ENCODE data around the gene TYSND1.
A peak's percentile ranks its signal among the peaks of the same experiment; 100 is the strongest.
"Not testable (repeated sequence)": the region's sequence is repeated elsewhere in the genome, so short reads cannot be mapped to it uniquely, and the experiment has no call there.

TYSND1 gene

DNA sequence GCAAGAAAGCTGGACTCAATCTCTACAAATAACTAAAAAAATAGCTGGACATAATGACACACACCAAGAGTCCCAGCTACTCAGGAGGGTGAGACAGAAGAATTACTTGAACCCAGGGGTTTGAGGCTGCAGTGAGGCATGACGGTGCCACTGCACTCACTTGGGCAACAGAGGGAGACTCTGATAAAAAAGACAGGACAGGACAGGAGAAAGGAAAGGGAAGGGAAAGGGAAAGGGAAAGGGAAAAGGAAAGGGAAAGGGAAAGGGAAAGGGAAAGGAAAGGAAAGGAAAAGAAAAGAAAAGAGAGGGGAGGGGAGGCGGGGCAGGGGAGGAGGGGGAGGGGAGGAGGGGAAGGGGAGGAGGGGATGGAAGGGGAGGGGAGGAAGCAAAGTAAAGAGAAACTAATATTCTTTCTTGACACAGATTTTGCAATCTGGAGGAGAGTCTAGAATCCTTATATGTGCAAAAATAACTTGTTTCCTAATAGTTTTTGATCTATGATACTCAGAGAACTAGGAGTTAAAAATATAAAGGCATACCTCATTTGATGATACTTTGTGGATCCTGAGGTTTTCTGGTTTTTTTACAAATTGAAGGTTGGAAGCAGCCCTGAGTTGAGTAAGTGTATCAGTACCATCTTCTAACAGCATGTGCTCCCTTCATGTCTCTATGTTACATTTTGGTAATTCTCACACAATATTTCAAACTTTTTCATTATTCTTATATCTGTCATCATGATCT lies 15.8 kb upstream of the TYSND1 start:
- Histone ChIP-seq H3K9me3 (ENCODE audit: control insufficient read depth, low read length) (no peaks in the 10 kb centered on the region), H3K4me3 (ENCODE audit: low read length) (no peak overlapping the region), H3K36me3 (ENCODE audit: control insufficient read depth, insufficient read depth, low read length) (peaks cover 4% of the 10 kb centered on the region), H3K4me1 (ENCODE audit: control insufficient read depth, insufficient read depth, low read length) (no peaks in the 10 kb centered on the region), H3K9ac (ENCODE audit: low read length) (no peak overlapping the region), H3K27me3 (ENCODE audit: control insufficient read depth, insufficient read depth, low read length) (no peaks in the 10 kb centered on the region)

DNA sequence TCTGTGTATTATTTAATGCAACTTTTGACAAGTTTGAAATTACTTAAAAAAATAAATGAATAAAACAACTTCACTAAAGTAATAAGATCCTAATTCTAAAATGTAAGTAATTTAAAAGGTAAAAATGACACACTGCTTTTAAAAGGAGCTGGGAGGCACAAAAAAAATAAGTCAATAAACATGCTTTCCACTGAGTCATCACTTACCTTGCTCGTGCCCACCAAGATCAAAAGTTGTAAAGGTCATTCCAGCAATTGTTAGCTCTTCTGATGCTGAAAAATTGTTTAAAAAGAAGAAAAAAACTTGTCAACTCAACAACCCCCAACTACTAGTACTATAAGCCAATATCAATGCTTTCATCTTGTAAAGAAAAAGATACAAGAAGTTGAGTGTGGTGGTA lies 14.3 kb upstream of the TYSND1 start:
- H3K27me3 ChIP-seq (ENCODE audit: control insufficient read depth, insufficient read depth, low read length): no peaks in the 10 kb centered on the region
- H3K36me3 ChIP-seq (ENCODE audit: control insufficient read depth, insufficient read depth, low read length): peaks cover 9% of the 10 kb centered on the region
- H3K4me1 ChIP-seq (ENCODE audit: control insufficient read depth, insufficient read depth, low read length): no peaks in the 10 kb centered on the region
- H3K4me3 ChIP-seq (ENCODE audit: low read length): no peak overlapping the region
- H3K9me3 ChIP-seq (ENCODE audit: control insufficient read depth, low read length): no peaks in the 10 kb centered on the region
- no peak overlapping the region for H3K9ac ChIP-seq (ENCODE audit: low read length)

DNA sequence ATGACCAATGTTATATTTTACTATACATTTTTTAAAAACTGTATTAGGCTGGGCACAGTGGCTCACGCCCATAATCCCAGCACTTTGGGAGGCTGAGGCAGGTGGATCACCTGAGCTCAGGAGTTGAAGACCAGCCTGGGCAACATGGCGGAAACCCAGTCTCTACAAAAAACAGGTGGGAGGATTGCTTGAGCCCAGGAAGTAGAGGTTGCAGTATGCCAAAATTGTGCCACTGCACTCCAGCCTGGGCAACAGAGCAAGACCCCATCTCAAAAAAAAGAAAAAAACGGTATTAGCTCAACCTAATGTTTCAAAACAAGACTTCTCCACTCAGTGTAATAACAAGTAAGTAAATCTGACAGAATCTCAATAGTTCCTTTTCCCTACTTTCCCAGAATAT lies 12.9 kb upstream of the TYSND1 start:
- H3K27me3 ChIP-seq (ENCODE audit: control insufficient read depth, insufficient read depth, low read length); H3K9me3 ChIP-seq (ENCODE audit: control insufficient read depth, low read length); H3K4me3 ChIP-seq (ENCODE audit: low read length); H3K9ac ChIP-seq (ENCODE audit: low read length); H3K4me1 ChIP-seq (ENCODE audit: control insufficient read depth, insufficient read depth, low read length): not testable (repeated sequence)
- peaks cover 13% of the 10 kb centered on the region for H3K36me3 ChIP-seq (ENCODE audit: control insufficient read depth, insufficient read depth, low read length)

DNA sequence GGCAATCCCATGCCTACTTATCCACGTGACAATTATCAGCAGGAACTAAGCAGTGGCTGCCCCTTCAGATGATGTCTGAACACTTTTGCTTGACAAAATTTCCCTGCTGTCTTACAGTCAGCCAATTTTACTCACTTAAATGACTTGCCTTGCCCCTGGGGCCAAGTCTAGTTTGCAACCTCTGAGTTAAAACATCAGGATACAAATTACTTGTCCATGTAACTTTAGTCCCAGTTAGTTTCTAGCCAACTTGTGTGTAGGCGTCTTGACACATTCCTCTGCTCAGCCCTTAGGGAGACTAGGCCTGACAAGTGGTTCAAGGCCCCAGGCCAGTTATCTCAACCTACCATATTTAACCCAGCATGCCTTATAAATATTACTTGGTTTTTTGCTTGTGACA lies 11.6 kb upstream of the TYSND1 start:
- no peaks in the 10 kb centered on the region for H3K27me3 ChIP-seq (ENCODE audit: control insufficient read depth, insufficient read depth, low read length)
- no peak overlapping the region for H3K4me3 ChIP-seq (ENCODE audit: low read length)
- H3K9ac ChIP-seq (ENCODE audit: low read length): no peak overlapping the region
- peaks cover 13% of the 10 kb centered on the region for H3K36me3 ChIP-seq (ENCODE audit: control insufficient read depth, insufficient read depth, low read length)
- peaks cover 5% of the 10 kb centered on the region for H3K4me1 ChIP-seq (ENCODE audit: control insufficient read depth, insufficient read depth, low read length)
- H3K9me3 ChIP-seq (ENCODE audit: control insufficient read depth, low read length): no peaks in the 10 kb centered on the region

DNA sequence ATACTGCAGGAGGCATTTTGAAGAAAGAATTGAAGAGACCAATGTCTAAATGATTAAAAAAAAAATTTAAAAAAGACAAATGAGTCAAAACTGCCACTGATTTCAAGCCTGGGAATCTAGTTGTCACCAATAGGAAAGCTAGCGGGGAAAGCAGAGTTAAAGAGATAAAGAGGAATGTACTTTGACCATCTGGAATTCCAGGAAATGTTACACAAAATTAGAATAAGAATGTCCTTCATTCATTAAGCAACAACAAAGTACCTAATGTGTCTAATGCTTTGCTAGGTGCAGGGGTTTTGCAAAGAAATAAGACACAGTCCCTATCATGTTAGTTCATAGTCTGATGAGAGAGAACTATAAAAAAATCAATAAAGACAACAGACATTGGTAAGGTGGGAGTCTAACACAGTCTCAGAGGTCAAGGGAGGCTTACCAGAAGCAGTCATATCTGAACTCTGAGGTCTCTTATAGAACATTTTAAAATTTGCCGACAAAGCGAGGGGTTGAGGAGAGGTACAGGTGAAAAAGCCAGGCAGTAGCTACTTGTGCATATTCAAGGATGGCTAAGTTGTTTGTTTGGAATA lies 8.8 kb upstream of the TYSND1 start:
- H3K36me3 ChIP-seq (ENCODE audit: control insufficient read depth, insufficient read depth, low read length): peaks cover 13% of the 10 kb centered on the region
- H3K27me3 ChIP-seq (ENCODE audit: control insufficient read depth, insufficient read depth, low read length): no peaks in the 10 kb centered on the region
- H3K4me3 ChIP-seq (ENCODE audit: low read length): no peak overlapping the region
- peaks cover 5% of the 10 kb centered on the region for H3K4me1 ChIP-seq (ENCODE audit: control insufficient read depth, insufficient read depth, low read length)
- H3K9ac ChIP-seq (ENCODE audit: low read length): no peak overlapping the region
- no peaks in the 10 kb centered on the region for H3K9me3 ChIP-seq (ENCODE audit: control insufficient read depth, low read length)

DNA sequence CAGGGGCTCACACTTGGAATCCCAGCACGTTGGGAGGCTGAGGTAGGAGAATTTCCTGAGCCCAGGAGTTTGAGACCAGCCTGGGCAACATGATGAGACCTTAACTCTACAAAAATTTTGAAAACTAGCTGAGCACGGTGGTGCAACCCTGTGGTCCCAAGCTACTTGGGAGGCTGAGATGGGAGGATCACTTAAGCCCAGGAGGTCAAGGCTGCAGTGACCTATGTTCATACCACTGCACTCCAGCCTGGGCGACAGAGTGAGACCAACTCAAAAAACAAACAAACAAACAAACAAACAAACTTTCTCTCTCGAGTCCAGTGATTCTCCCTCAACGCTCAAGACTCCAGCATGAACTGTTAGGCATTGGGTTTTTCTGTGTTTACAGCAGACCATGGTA lies 2.0 kb upstream of the TYSND1 start:
- H3K4me1 ChIP-seq (ENCODE audit: control insufficient read depth, insufficient read depth, low read length): peaks cover 14% of the 10 kb centered on the region
- no peak overlapping the region for H3K4me3 ChIP-seq (ENCODE audit: low read length)
- H3K27me3 ChIP-seq (ENCODE audit: control insufficient read depth, insufficient read depth, low read length): no peaks in the 10 kb centered on the region
- H3K36me3 ChIP-seq (ENCODE audit: control insufficient read depth, insufficient read depth, low read length): no peaks in the 10 kb centered on the region
- no peaks in the 10 kb centered on the region for H3K9me3 ChIP-seq (ENCODE audit: control insufficient read depth, low read length)
- no peak overlapping the region for H3K9ac ChIP-seq (ENCODE audit: low read length)

DNA sequence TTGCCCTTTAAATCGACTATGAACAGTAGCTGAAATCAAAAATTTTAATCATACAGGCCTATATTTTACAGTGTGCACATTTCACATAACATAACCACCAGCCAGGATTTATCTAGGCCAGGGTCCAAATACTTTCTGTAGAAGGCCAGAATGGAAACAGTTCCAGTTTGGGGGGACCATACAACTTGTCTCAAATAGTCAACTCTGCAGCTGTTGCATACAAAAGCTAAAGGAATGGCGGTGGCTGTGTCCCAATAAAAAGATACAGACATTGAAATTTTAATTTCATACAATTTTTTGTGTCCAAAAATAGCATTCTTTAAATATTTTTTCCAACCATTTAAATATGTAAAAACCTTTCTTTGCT lies 742 bp upstream of the TYSND1 start:
- Histone ChIP-seq H3K9ac (ENCODE audit: low read length) (peak overlapping the region; percentile 73), H3K27me3 (ENCODE audit: control insufficient read depth, insufficient read depth, low read length) (no peaks in the 10 kb centered on the region), H3K9me3 (ENCODE audit: control insufficient read depth, low read length) (no peaks in the 10 kb centered on the region), H3K36me3 (ENCODE audit: control insufficient read depth, insufficient read depth, low read length) (no peaks in the 10 kb centered on the region), H3K4me1 (ENCODE audit: control insufficient read depth, insufficient read depth, low read length) (peaks cover 14% of the 10 kb centered on the region), H3K4me3 (ENCODE audit: low read length) (peak overlapping the region; percentile 82)

DNA sequence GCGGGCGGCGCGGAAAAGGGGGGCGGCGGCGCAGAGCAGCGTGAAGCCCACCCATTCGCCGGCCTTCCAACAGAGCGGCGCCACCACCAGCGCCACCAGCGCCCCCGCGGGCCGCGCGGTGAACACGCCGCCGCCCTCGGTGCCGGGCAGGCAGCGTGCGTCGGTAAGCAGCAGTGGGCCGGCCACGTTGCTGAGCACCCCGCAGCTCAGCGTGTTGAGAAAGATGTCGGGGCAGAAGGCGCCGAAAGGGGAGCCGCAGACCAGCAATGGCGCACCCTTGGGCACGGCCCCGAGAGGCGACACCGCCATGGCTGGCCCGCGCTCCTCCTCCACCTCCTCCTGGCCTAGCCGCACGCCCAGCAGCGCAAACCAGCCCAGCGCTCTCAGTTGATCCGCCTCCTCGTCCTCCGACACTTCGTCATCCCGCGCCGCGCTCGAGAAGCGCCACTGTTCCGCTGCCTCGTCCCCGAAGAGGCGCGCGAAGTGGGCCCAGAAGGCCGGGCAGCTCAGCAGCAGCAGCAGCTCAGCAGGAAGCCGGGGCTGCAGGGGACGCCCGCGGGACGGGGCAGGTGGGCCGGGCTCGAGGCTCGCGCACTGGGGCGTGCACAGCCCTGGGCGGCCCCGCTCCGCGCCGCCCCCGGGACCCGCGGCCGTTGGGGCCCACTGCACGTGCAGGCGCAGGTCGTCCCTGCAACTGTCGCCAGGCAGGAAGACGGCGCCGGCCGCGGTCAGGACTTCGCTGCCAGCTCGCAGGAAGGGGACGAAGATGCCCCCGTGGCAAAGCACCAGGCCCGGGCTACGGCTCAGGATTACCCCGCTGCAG lies 623 bp downstream of the TYSND1 start:
- Histone ChIP-seq H3K9me3 (ENCODE audit: control insufficient read depth, low read length) (no peaks in the 10 kb centered on the region), H3K9ac (ENCODE audit: low read length) (peak overlapping the region; percentile 73), H3K4me1 (ENCODE audit: control insufficient read depth, insufficient read depth, low read length) (peaks cover 14% of the 10 kb centered on the region), H3K27me3 (ENCODE audit: control insufficient read depth, insufficient read depth, low read length) (no peaks in the 10 kb centered on the region), H3K4me3 (ENCODE audit: low read length) (peak overlapping the region; percentile 82), H3K36me3 (ENCODE audit: control insufficient read depth, insufficient read depth, low read length) (no peaks in the 10 kb centered on the region)

DNA sequence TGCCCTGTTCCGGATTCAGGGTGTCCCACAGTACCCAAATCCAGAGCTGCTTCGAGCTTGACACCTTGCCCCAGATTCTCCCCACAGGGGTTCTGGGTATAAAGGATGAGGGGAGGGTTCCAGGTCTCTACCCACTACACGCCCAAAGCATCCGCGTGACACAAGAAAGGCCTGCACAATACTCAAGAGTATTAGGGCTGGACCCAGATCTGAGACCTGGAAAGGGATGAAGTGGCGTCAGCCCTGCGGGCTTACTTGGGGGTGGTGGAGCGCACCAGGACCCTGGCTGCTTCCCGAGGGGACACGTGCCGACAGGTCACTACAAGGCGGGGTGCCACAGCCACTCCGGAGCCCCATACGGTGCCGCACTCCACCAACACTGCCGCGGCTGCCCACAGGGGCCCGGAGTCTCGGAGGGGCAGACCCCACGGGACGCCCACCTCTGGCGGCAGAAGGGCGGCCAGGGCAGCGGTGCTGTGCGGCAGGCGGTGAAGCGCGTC lies 1.3 kb downstream of the TYSND1 start:
- Histone ChIP-seq H3K9me3 (ENCODE audit: control insufficient read depth, low read length) (no peaks in the 10 kb centered on the region), H3K4me1 (ENCODE audit: control insufficient read depth, insufficient read depth, low read length) (peaks cover 14% of the 10 kb centered on the region), H3K4me3 (ENCODE audit: low read length) (peak overlapping the region; percentile 82), H3K9ac (ENCODE audit: low read length) (peak overlapping the region; percentile 73), H3K36me3 (ENCODE audit: control insufficient read depth, insufficient read depth, low read length) (no peaks in the 10 kb centered on the region), H3K27me3 (ENCODE audit: control insufficient read depth, insufficient read depth, low read length) (no peaks in the 10 kb centered on the region)

DNA sequence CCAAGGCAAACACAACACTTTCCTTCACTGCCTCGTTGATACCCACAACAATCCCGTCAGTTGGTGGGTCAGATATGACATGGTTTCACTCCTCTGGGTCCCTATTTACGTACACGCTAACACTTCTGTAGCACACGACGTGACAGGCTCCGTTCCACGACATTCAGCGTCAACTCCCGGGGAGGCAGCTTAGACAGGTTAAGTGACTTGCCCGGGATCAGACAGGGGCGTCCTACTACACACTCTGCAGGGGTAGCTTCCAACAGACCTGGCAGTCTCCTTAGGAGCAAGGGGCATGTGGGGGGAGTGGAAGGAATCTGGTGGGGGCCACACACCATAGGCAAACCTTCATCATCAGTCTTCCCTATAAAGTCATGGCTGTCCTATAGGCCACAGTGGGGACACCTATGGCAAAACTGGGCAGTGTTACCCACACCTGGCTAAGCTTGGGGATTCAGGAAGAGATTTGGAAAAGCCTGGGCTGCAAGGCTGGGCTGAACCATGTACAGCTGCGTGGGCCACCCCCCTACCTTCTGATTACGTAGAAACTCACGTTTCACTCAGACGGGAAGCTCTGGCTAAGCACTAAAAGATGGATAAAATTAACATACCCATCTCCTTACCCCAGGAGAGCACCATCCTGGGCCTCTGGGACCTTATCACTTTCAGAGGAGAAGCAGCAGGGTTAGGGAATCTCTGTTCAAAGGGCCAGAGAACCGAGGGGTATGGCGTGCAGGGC lies 2.0 kb downstream of the TYSND1 start:
- H3K9ac ChIP-seq (ENCODE audit: low read length): peak overlapping the region; percentile 73
- H3K27me3 ChIP-seq (ENCODE audit: control insufficient read depth, insufficient read depth, low read length): no peaks in the 10 kb centered on the region
- no peaks in the 10 kb centered on the region for H3K36me3 ChIP-seq (ENCODE audit: control insufficient read depth, insufficient read depth, low read length)
- no peaks in the 10 kb centered on the region for H3K9me3 ChIP-seq (ENCODE audit: control insufficient read depth, low read length)
- H3K4me3 ChIP-seq (ENCODE audit: low read length): peak overlapping the region; percentile 82
- H3K4me1 ChIP-seq (ENCODE audit: control insufficient read depth, insufficient read depth, low read length): peaks cover 14% of the 10 kb centered on the region

DNA sequence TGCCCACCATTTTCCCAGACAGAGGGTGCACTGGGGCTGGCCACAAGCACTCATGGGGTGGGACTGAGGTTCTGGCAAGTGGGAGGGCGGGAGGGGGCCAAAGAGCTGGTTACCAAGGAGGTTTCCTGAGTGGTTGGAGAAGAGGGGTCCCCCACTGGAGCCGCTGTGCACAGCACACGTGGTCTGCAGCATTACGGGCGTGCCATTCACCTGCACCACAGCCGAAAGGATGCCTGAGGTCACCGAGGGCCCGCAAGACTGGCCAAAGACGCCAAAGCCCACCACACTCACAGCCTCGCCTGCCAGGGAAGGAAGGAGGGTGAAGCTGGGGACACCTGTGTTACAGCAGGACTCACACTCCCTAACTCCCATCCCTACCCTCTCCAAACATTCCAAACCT lies 3.9 kb downstream of the TYSND1 start:
- no peaks in the 10 kb centered on the region for H3K9me3 ChIP-seq (ENCODE audit: control insufficient read depth, low read length)
- H3K4me3 ChIP-seq (ENCODE audit: low read length): no peak overlapping the region
- H3K4me1 ChIP-seq (ENCODE audit: control insufficient read depth, insufficient read depth, low read length): peaks cover 33% of the 10 kb centered on the region
- no peak overlapping the region for H3K9ac ChIP-seq (ENCODE audit: low read length)
- H3K36me3 ChIP-seq (ENCODE audit: control insufficient read depth, insufficient read depth, low read length): no peaks in the 10 kb centered on the region
- no peaks in the 10 kb centered on the region for H3K27me3 ChIP-seq (ENCODE audit: control insufficient read depth, insufficient read depth, low read length)

All from mucosa of stomach (tissue), 1 donor.